Prostate gland (tissue), 2 donors: ENCODE data around the gene HAUS8. TPM values are rescaled to one million over a fixed set of nuclear protein-coding genes. Genes with fewer than 3 reads are reported as not detected.

ENCODE experiments used
- DNase-seq: peaks from one replicate; pipeline ENCODE4 v3.0.0-alpha.2; 2019; ENCODE audit warnings: low spot score
- H3K27ac ChIP-seq, 2 donors: fragments of 200-600 bp; sonication (generic); 2 replicates each; pipeline ENCODE4 v1.5.1; 2017 to 2019
- H3K27me3 ChIP-seq: fragments of 200-600 bp; sonication (generic); replicated peaks from 2 replicates; pipeline ENCODE4 v1.5.1; 2019; ENCODE audit not compliant: insufficient read depth
- H3K36me3 ChIP-seq, 2 donors: fragments of 200-600 bp; sonication (generic); 1 replicate in 1 of 2; 2 replicates in 1 of 2; pipeline versions ENCODE4 v1.5.1 to v1.8.1; 2017 to 2019
- H3K4me1 ChIP-seq: fragments of 200-600 bp; sonication (generic); replicated peaks from 2 replicates; pipeline ENCODE4 v1.5.1; 2019
- H3K4me3 ChIP-seq, 2 donors: fragments of 200-600 bp; sonication (generic); 2 replicates each; pipeline ENCODE4 v1.5.1; 2017 to 2019
- H3K9me3 ChIP-seq: fragments of 200-600 bp; sonication (generic); 2 replicates; pipeline ENCODE4 v1.5.1; 2017
- POLR2A ChIP-seq: fragments of 450-650 bp; IDR thresholded peaks from one replicate; pipeline ENCODE4 v1.6.1; 2016; ENCODE audit warnings: antibody characterized with exemption, mild to moderate bottlenecking
- POLR2AphosphoS5 ChIP-seq: sonication (generic); formaldehyde crosslinking; IDR thresholded peaks from one replicate; pipeline ENCODE4 v1.6.1; 2017; ENCODE audit warnings: antibody characterized with exemption
- WGBS: methylation state at CpG from one replicate; pipeline ENCODE4 v1.1.5; 2018; 5-methylcytosine and 5-hydroxymethylcytosine counted together
- intact Hi-C: fragments of 100-400 bp; cut with DNase I; formaldehyde crosslinking; loops from one replicate; pipeline ENCODE4 v1.14.2; 2022
- total RNA-seq, 2 donors: library from RNA; depleted of rRNA; stranded (reverse); fragments of >200 nt; gene quantifications; one replicate each; pipeline ENCODE4 v1.1.0, GENCODE V29; 2016
- TF ChIP-seq, protein P1 (sequence below), 4 experiments: fragments of 200-600 bp in 2 of 4; fragments of 450-650 bp in 2 of 4; sonication (generic) in 2 of 4; IDR thresholded peaks; 1 replicate in 3 of 4; 2 replicates in 1 of 4; pipeline ENCODE4 v1.5.1; 2016 to 2019; ENCODE audit warnings: antibody characterized with exemption in 4 of 4, mild to moderate bottlenecking in 2 of 4, moderate library complexity in 2 of 4

HAUS8 gene
- total RNA-seq, 2 donors from 2014 or later: 6.5 to 15.3 TPM

DNA sequence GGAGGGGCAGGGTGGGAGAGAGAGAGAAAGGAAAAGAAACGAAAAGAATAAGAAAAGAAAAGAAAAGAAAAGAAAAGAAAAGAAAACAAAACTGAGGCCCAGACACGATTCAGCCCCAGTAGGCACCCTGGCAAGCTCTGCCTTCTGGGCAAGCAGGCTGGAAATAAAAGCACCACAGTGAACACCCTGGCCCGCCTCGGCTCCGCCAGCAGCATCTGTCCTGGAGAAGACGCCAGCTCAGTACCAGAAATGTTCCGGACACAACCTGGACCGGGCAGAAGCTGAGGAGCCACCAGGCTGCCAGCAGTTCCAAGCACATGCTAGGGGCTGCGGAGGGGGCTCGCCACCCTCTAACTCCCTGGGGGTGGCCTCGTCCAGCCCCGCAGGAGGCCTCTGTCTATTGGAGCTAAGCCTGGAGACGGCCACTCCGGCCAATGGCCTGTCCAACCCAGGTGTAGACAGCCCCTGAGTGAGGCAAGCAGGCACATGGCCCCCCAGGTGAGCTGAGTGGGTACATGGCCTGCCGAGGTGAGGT lies 37.2 kb downstream of the HAUS8 start:
- H3K4me1 ChIP-seq: peaks cover 5% of the 10 kb centered on the region
- no peak overlapping the region for H3K27ac ChIP-seq
- TF ChIP-seq POLR2A (no peak), POLR2AphosphoS5 (no peak)
- TF ChIP-seq, protein P1, sequence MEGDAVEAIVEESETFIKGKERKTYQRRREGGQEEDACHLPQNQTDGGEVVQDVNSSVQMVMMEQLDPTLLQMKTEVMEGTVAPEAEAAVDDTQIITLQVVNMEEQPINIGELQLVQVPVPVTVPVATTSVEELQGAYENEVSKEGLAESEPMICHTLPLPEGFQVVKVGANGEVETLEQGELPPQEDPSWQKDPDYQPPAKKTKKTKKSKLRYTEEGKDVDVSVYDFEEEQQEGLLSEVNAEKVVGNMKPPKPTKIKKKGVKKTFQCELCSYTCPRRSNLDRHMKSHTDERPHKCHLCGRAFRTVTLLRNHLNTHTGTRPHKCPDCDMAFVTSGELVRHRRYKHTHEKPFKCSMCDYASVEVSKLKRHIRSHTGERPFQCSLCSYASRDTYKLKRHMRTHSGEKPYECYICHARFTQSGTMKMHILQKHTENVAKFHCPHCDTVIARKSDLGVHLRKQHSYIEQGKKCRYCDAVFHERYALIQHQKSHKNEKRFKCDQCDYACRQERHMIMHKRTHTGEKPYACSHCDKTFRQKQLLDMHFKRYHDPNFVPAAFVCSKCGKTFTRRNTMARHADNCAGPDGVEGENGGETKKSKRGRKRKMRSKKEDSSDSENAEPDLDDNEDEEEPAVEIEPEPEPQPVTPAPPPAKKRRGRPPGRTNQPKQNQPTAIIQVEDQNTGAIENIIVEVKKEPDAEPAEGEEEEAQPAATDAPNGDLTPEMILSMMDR (IDR thresholded peaks at IDR 0.05): no peak
- no peak overlapping the region for H3K4me3 ChIP-seq
- WGBS: 73% methylated on average over 15 of the region's 15 CpGs
- H3K36me3 ChIP-seq: no peaks in the 10 kb centered on the region
- H3K9me3 ChIP-seq: no peaks in the 10 kb centered on the region
- intact Hi-C loops: no loop called here
- DNase-seq: no peak
- H3K27me3 ChIP-seq: no peaks in the 10 kb centered on the region

DNA sequence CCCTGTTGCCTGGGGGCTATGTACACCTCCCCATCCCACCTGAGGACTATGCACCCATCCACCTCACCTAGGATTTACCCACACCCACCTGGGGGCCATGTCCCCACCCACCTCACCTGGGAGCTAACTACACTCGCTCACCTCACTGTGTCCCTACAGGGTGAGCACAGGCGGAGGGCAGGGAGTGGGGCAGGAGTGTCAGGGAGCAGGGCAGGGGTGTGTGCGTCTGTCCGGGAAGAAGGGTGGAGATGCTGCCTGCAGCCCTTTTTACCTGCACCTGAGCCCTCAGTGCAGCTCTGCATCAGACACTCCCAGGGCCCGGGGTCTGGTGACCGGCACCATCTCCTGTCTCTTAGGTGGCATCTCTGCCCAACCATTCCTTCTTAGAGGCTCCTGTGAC lies 38.1 kb downstream of the HAUS8 start:
- no peaks in the 10 kb centered on the region for H3K27me3 ChIP-seq
- intact Hi-C loops: no loop called here
- no peak for TF ChIP-seq POLR2A
- TF ChIP-seq, protein P1 (IDR thresholded peaks at IDR 0.05): no peak
- TF ChIP-seq POLR2AphosphoS5: no peak
- H3K4me3 ChIP-seq: no peak overlapping the region
- 94% methylated on average over 6 of the region's 6 CpGs for WGBS
- H3K9me3 ChIP-seq: no peaks in the 10 kb centered on the region
- H3K27ac ChIP-seq: no peak overlapping the region
- no peaks in the 10 kb centered on the region for H3K36me3 ChIP-seq
- peaks cover 5% of the 10 kb centered on the region for H3K4me1 ChIP-seq
- DNase-seq: no peak

DNA sequence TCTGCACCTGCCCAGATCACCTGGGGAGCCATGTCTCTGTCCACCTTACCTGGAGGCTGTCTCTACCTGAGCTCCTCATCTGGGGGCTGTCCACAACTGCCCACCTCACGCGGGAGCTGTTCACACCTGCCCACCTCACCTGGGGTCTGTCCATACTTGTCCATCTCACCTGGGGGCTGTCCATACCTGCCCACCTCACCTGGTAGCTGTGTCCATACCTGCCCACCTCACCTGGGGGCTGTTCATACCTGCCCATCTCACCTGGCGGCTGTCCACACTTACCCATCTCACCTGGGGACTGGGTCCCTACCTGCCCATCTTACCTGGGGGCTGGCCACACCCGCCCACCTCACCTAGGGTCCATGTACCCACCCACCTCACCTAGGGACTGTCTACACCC lies 38.6 kb downstream of the HAUS8 start:
- no peak overlapping the region for H3K4me3 ChIP-seq
- DNase-seq: no peak
- 80% methylated on average over 4 of the region's 4 CpGs for WGBS
- H3K9me3 ChIP-seq: no peaks in the 10 kb centered on the region
- TF ChIP-seq, protein P1 (IDR thresholded peaks at IDR 0.05): no peak
- TF ChIP-seq POLR2AphosphoS5 (no peak), POLR2A (no peak)
- no peaks in the 10 kb centered on the region for H3K36me3 ChIP-seq
- H3K4me1 ChIP-seq: peaks cover 1% of the 10 kb centered on the region
- no peak overlapping the region for H3K27ac ChIP-seq
- H3K27me3 ChIP-seq: no peaks in the 10 kb centered on the region
- intact Hi-C loops: no loop called here

DNA sequence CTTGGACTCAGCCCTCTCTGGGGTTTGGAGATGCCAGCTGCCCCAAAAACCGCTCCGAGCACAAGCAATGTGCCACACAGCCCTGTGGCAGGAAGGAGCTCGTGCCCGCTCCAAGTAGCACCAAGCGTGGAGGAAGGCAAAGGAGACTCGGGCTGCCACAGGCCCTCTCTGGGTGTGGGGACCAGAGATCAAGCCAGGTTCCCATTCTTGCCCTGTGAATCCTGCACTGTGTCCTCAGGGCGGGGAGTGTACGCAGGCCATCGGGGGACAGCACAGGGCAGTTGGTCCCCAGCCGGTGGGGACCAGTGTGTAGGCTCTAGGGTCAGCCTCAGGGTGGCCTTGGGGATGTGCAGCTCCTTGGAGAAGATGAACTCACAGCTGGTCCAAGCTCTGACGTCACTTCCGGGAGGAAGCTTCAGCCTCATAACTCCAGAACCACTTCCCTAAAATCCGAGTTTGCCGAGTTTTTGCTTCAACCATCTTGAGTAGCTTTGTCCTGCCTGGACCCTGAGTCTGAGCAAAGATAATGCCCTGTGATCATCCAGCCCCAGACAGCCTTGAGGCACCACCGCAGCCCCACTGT lies 39.3 kb downstream of the HAUS8 start:
- H3K4me1 ChIP-seq: no peaks in the 10 kb centered on the region
- TF ChIP-seq POLR2A (no peak), POLR2AphosphoS5 (no peak)
- TF ChIP-seq, protein P1 (IDR thresholded peaks at IDR 0.05): no peak
- 89% methylated on average over 15 of the region's 15 CpGs for whole genome bisulfite sequencing
- no peak overlapping the region for H3K27ac ChIP-seq
- H3K36me3 ChIP-seq: no peaks in the 10 kb centered on the region
- no peak for DNase-seq
- H3K27me3 ChIP-seq: no peaks in the 10 kb centered on the region
- intact Hi-C loops: no loop called here
- H3K4me3 ChIP-seq: no peak overlapping the region
- H3K9me3 ChIP-seq: no peaks in the 10 kb centered on the region

DNA sequence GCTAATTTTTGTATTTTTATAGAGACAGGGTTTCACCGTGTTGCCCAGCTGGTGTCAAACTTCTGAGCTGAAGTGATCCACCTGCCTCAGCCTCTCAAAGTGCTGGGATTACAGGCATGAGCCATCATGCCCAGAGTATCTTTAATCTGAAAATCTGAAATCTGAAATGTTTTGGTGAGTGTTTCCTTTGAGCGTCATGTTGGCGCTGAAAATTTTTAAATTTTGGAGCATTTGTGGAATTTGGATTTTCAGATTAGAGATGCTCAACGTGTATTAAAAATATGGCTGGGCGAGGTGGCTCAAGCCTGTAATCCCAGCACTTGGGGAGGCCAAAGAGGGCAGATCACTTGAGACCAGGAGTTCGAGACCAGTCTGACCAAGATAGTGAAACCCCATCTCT lies 43.5 kb downstream of the HAUS8 start:
- TF ChIP-seq, protein P1 (IDR thresholded peaks at IDR 0.05): no peak
- Histone ChIP-seq H3K4me1 (no peaks in the 10 kb centered on the region), H3K36me3 (no peaks in the 10 kb centered on the region), H3K27me3 (no peaks in the 10 kb centered on the region), H3K27ac (no peak overlapping the region), H3K4me3 (no peak overlapping the region), H3K9me3 (no peaks in the 10 kb centered on the region)
- no peak for DNase-seq
- intact Hi-C loops: no loop called here
- 83% methylated on average over 6 of the region's 6 CpGs for WGBS
